Mesendoderm (in vitro differentiated cells): ENCODE measurements around the gene ZNF574.

Experiments used
- DNase-seq: peaks from one replicate; pipeline ENCODE4 v3.0.0; 2013
- H2AK5ac ChIP-seq: 2 replicates; pipeline ENCODE4 v1.6.1; 2013; ENCODE audit warnings: low read length, inconsistent platforms
- H2BK120ac ChIP-seq: 2 replicates; pipeline ENCODE4 v1.6.1; 2013; ENCODE audit warnings: low read depth, mild to moderate bottlenecking, low read length, moderate library complexity, mixed read lengths
- H2BK15ac ChIP-seq: replicated peaks from 2 replicates; pipeline ENCODE4 v1.6.1; 2013; ENCODE audit warnings: low read depth, mild to moderate bottlenecking, moderate library complexity
- H2BK5ac ChIP-seq: 2 replicates; pipeline ENCODE4 v1.6.1; 2013; ENCODE audit warnings: low read length, inconsistent platforms
- H3K18ac ChIP-seq: 2 replicates; pipeline ENCODE4 v1.6.1; 2013; ENCODE audit warnings: mild to moderate bottlenecking, low read length, mixed read lengths
- H3K23ac ChIP-seq: one replicate; pipeline ENCODE4 v1.6.1; 2013; ENCODE audit warnings: low read length
- H3K27ac ChIP-seq: 2 replicates; pipeline ENCODE4 v1.5.1; 2013; ENCODE audit warnings: low read depth, mild to moderate bottlenecking, inconsistent platforms, low read length, moderate library complexity
- H3K27me3 ChIP-seq: 2 replicates; pipeline ENCODE4 v1.6.1; 2013; ENCODE audit warnings: low read length, control low read depth, mild to moderate bottlenecking, inconsistent platforms; ENCODE audit not compliant: insufficient read depth, poor library complexity
- H3K36me3 ChIP-seq: 2 replicates; pipeline ENCODE4 v1.6.1; 2013; ENCODE audit warnings: low read length, inconsistent platforms; ENCODE audit not compliant: control insufficient read depth, insufficient read depth
- H3K4ac ChIP-seq: one replicate; pipeline ENCODE4 v1.6.1; 2013; ENCODE audit warnings: low read depth, mild to moderate bottlenecking, low read length, moderate library complexity
- H3K4me1 ChIP-seq: 2 replicates; pipeline ENCODE4 v1.6.1; 2013; ENCODE audit warnings: low read depth, low read length, inconsistent platforms; ENCODE audit not compliant: control insufficient read depth
- H3K4me2 ChIP-seq: 2 replicates; pipeline ENCODE4 v1.6.1; 2013; ENCODE audit warnings: low read length
- H3K4me3 ChIP-seq: 2 replicates; pipeline ENCODE4 v1.5.1; 2013; ENCODE audit warnings: mild to moderate bottlenecking, low read length
- H3K56ac ChIP-seq: one replicate; pipeline ENCODE4 v1.6.1; 2013; ENCODE audit warnings: low read length
- H3K79me1 ChIP-seq: 2 replicates; pipeline ENCODE4 v1.6.1; 2013; ENCODE audit warnings: low read length, inconsistent platforms
- H3K79me2 ChIP-seq: 2 replicates; pipeline ENCODE4 v1.6.1; 2013; ENCODE audit warnings: mild to moderate bottlenecking, low read length; ENCODE audit not compliant: control insufficient read depth, insufficient read depth
- H3K9ac ChIP-seq: 2 replicates; pipeline ENCODE4 v1.6.1; 2013; ENCODE audit warnings: low read length, inconsistent platforms
- H4K5ac ChIP-seq: one replicate; pipeline ENCODE4 v1.6.1; 2013; ENCODE audit warnings: low read length
- H4K8ac ChIP-seq: one replicate; pipeline ENCODE4 v1.6.1; 2013; ENCODE audit warnings: low read depth, mild to moderate bottlenecking, control low read depth, low read length, moderate library complexity
- WGBS: extraction: QIAGEN DNeasy Blood & Tissue Kit; methylation state at CpG from one replicate; pipeline ENCODE4 v1.1.7; 2013; ENCODE audit warnings: low lambda C conversion rate, missing lambda C conversion rate; ENCODE audit not compliant: insufficient coverage; ENCODE audit errors: extremely low coverage; 5-methylcytosine and 5-hydroxymethylcytosine counted together

Gene ZNF574

DNA sequence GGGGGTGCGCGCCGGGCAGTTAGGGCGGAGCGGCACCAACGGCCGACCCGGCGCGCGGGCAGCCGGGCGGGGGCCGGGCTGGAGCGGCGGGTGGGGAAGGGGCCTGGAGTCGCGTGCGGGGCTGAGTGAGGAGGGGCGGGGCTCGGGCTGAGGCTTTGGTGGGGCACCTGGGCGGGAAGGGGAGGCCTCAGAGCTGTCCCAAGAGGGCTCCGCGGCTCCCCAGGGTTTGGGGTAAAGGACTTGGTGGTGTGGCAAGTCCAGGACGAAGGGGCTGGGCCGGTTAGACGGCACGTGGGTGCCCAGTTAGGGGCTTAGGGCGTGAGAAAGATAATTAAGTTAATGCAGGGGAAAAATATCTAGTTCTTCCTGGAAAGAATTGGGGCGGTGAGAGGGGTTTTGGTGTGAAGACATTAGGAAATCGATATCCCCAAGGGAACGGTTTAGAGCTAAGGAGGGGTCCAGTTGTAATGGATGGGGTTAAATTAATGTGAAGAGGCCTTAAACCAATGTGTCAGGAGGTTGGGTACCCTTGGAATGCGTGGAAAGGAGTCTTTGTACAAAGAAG, 496 bp downstream of the ZNF574 start:
- no peak for DNase-seq
- Histone ChIP-seq H3K4me3 (peak overlapping the region; percentile 94), H3K23ac (no peak overlapping the region), H3K9ac (peak overlapping the region; percentile 83), H4K8ac (no peak overlapping the region), H4K5ac (no peak overlapping the region), H2AK5ac (no peak overlapping the region), H3K18ac (peak overlapping the region; percentile 94), H3K36me3 (peaks cover 18% of the 10 kb centered on the region), H3K27me3 (no peaks in the 10 kb centered on the region), H3K4me1 (peaks cover 4% of the 10 kb centered on the region), H3K27ac (peak overlapping the region; percentile 85), H3K4me2 (peak overlapping the region; percentile 81), H3K56ac (peak overlapping the region; percentile 97), H2BK5ac (no peak overlapping the region), H3K79me2 (peaks cover 42% of the 10 kb centered on the region), H2BK15ac (no peak overlapping the region), H3K79me1 (peaks cover 21% of the 10 kb centered on the region), H2BK120ac (peak overlapping the region; percentile 77), H3K4ac (peak overlapping the region; percentile 85)
- no CpG with 5 or more reads among the region's 33 CpGs for WGBS

- H3K23ac ChIP-seq: no peak overlapping the region
- H3K79me1 ChIP-seq: peaks cover 21% of the 10 kb centered on the region
- H3K4me1 ChIP-seq: peaks cover 4% of the 10 kb centered on the region
- no peak overlapping the region for H2BK5ac ChIP-seq
- H3K4me3 ChIP-seq: no peak overlapping the region
- WGBS: no CpG with 5 or more reads among the region's 1 CpG
- H4K5ac ChIP-seq: no peak overlapping the region
- H3K27me3 ChIP-seq: no peaks in the 10 kb centered on the region
- peaks cover 42% of the 10 kb centered on the region for H3K79me2 ChIP-seq
- H2AK5ac ChIP-seq: no peak overlapping the region
- no peak overlapping the region for H2BK120ac ChIP-seq
- no peak overlapping the region for H3K18ac ChIP-seq
- no peak overlapping the region for H3K4me2 ChIP-seq
- peaks cover 18% of the 10 kb centered on the region for H3K36me3 ChIP-seq
- H3K56ac ChIP-seq: no peak overlapping the region
- peak overlapping the region; percentile 83 for H3K9ac ChIP-seq
- no peak overlapping the region for H4K8ac ChIP-seq
- no peak overlapping the region for H3K27ac ChIP-seq
- DNase-seq: no peak
- no peak overlapping the region for H2BK15ac ChIP-seq
- H3K4ac ChIP-seq: no peak overlapping the region
Observed at GRCh38 chr19:42078058-42078457, 2.1 kb downstream of the ZNF574 start.

DNA sequence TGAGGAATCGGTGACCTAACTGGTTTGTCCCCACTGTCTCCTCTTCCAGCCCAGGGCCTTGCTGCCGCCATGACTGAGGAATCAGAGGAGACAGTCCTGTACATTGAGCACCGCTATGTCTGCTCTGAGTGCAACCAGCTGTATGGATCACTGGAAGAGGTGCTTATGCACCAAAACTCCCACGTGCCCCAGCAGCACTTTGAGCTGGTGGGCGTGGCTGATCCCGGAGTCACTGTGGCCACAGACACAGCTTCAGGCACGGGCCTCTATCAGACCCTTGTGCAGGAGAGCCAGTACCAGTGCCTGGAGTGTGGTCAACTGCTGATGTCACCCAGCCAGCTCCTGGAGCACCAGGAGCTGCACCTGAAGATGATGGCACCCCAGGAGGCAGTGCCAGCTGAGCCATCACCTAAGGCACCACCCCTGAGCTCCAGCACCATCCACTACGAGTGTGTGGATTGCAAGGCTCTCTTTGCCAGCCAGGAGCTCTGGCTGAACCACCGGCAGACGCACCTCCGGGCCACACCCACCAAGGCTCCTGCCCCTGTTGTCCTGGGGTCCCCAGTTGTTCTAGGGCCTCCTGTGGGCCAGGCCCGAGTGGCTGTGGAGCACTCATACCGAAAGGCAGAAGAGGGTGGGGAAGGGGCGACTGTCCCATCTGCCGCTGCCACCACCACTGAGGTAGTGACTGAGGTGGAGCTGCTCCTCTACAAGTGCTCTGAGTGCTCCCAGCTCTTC, 2.7 kb downstream of the ZNF574 start:
- Histone ChIP-seq H2BK15ac (no peak overlapping the region), H3K79me2 (peaks cover 42% of the 10 kb centered on the region), H3K27me3 (no peaks in the 10 kb centered on the region), H3K9ac (no peak overlapping the region), H3K23ac (no peak overlapping the region), H2BK120ac (no peak overlapping the region), H4K5ac (no peak overlapping the region), H3K79me1 (peaks cover 21% of the 10 kb centered on the region), H3K18ac (no peak overlapping the region), H2AK5ac (no peak overlapping the region), H3K4me2 (no peak overlapping the region), H3K56ac (no peak overlapping the region), H3K4me1 (peaks cover 4% of the 10 kb centered on the region), H3K4me3 (no peak overlapping the region), H3K27ac (no peak overlapping the region), H3K36me3 (peaks cover 18% of the 10 kb centered on the region), H3K4ac (no peak overlapping the region), H2BK5ac (no peak overlapping the region), H4K8ac (no peak overlapping the region)
- no peak for DNase-seq
- WGBS: no CpG with 5 or more reads among the region's 15 CpGs

- peaks cover 42% of the 10 kb centered on the region for H3K79me2 ChIP-seq
- H3K56ac ChIP-seq: no peak overlapping the region
- no peak overlapping the region for H3K23ac ChIP-seq
- H3K4ac ChIP-seq: no peak overlapping the region
- no peaks in the 10 kb centered on the region for H3K27me3 ChIP-seq
- no peak overlapping the region for H2BK5ac ChIP-seq
- WGBS: no CpG with 5 or more reads among the region's 16 CpGs
- H2AK5ac ChIP-seq: no peak overlapping the region
- H4K5ac ChIP-seq: no peak overlapping the region
- H3K79me1 ChIP-seq: peaks cover 21% of the 10 kb centered on the region
- H3K4me1 ChIP-seq: peaks cover 4% of the 10 kb centered on the region
- no peak overlapping the region for H3K9ac ChIP-seq
- H3K4me2 ChIP-seq: no peak overlapping the region
- no peak overlapping the region for H2BK120ac ChIP-seq
- no peak overlapping the region for H2BK15ac ChIP-seq
- DNase-seq: no peak
- no peak overlapping the region for H3K18ac ChIP-seq
- no peak overlapping the region for H3K4me3 ChIP-seq
- H4K8ac ChIP-seq: no peak overlapping the region
- no peak overlapping the region for H3K27ac ChIP-seq
- H3K36me3 ChIP-seq: peaks cover 18% of the 10 kb centered on the region
Observed at GRCh38 chr19:42079276-42079669, 3.3 kb downstream of the ZNF574 start.

- H3K36me3 ChIP-seq: peaks cover 18% of the 10 kb centered on the region
- no peaks in the 10 kb centered on the region for H3K27me3 ChIP-seq
- no peak overlapping the region for H3K18ac ChIP-seq
- DNase-seq: no peak
- no peak overlapping the region for H3K56ac ChIP-seq
- no peak overlapping the region for H3K4me3 ChIP-seq
- no peak overlapping the region for H2BK5ac ChIP-seq
- no peak overlapping the region for H3K4me2 ChIP-seq
- no peak overlapping the region for H4K8ac ChIP-seq
- H3K4me1 ChIP-seq: peaks cover 2% of the 10 kb centered on the region
- H2BK120ac ChIP-seq: no peak overlapping the region
- peaks cover 42% of the 10 kb centered on the region for H3K79me2 ChIP-seq
- no peak overlapping the region for H2BK15ac ChIP-seq
- peaks cover 21% of the 10 kb centered on the region for H3K79me1 ChIP-seq
- no peak overlapping the region for H3K9ac ChIP-seq
- no peak overlapping the region for H3K4ac ChIP-seq
- H3K23ac ChIP-seq: no peak overlapping the region
- no peak overlapping the region for H4K5ac ChIP-seq
- no CpG with 5 or more reads among the region's 44 CpGs for WGBS
- no peak overlapping the region for H2AK5ac ChIP-seq
- no peak overlapping the region for H3K27ac ChIP-seq
Observed at GRCh38 chr19:42079886-42080763, 4.2 kb downstream of the ZNF574 start.
